VCaP (cell line): Measurements from ENCODE around the gene ADAMTSL5.

Source experiments
- H3K27ac ChIP-seq: fragments of 450-650 bp; 2 replicates; pipeline ENCODE4 v1.5.1; 2017
- TF ChIP-seq, protein P1 (sequence below): fragments of 450-650 bp; conservative IDR thresholded peaks from 2 replicates; pipeline ENCODE4 v1.5.1; 2017; ENCODE audit warnings: mild to moderate bottlenecking, moderate library complexity

The ADAMTSL5 gene

DNA sequence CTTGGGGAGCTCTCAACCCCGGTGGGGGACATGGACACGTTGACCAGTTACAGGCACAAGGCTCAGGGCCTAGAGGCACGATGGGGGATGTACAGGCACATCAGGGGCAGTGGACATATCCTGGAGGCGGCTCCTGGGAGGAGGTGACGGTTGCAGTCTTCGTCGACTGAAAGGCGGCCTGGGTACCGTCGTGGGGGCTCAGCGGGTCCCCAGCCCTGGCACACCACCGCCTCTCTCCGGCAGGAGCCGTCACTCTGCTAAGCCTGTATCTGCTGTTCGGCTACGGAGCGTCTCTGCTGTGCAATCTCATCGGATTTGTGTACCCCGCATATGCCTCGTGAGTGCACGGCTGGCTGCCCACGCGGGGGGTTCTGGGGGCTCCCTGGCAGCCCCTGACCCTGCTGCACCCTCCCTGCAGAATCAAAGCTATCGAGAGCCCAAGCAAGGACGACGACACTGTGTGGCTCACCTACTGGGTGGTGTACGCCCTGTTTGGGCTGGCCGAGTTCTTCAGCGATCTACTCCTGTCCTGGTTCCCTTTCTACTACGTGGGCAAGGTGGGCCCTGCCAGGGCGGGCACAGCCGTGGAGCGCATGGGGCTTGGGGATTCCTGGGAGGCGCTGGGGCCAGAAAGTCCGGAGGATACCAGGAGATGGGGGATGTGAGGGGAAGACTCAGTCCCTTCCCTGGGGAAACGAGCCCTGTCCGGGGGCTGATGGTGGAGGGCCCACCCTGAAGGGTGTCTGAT lies 17.6 kb downstream of the ADAMTSL5 start:
- TF ChIP-seq, protein P1, sequence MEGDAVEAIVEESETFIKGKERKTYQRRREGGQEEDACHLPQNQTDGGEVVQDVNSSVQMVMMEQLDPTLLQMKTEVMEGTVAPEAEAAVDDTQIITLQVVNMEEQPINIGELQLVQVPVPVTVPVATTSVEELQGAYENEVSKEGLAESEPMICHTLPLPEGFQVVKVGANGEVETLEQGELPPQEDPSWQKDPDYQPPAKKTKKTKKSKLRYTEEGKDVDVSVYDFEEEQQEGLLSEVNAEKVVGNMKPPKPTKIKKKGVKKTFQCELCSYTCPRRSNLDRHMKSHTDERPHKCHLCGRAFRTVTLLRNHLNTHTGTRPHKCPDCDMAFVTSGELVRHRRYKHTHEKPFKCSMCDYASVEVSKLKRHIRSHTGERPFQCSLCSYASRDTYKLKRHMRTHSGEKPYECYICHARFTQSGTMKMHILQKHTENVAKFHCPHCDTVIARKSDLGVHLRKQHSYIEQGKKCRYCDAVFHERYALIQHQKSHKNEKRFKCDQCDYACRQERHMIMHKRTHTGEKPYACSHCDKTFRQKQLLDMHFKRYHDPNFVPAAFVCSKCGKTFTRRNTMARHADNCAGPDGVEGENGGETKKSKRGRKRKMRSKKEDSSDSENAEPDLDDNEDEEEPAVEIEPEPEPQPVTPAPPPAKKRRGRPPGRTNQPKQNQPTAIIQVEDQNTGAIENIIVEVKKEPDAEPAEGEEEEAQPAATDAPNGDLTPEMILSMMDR = no peak
- no peak overlapping the region for H3K27ac ChIP-seq

DNA sequence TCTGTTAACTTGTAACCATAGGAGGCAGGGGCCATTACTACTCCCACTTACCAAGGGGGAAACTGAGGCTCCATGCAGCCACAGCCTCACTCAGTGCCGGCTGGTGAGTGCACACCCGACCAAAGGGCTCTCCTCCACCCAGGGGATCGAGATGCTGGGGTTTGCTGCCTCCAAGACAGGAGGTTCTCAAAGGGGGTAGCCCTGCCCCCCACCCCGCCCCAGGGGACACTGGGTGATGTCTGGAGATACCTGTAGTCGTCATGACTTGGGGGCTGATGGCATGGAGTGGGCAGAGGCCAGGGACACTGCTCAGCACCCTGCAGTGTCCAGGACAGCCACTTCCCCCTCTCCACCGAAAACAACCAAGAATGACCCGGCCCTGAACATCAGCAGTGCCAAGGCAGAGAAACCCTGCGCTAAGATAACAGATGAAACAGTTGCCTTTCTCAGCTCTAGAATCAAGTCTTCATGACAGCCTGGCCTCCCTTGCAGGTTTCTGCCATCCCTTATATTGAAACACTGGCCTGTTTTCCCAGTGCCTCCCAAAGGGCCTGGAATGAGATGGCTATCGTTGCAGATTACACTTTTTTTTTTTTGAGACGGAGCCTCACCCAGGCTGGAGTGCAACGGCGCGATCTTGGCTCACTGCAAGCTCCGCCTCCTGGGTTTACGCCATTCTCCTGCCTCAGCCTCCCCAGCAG lies 18.6 kb downstream of the ADAMTSL5 start:
- H3K27ac ChIP-seq = no peak overlapping the region
- TF ChIP-seq, protein P1 = no peak

DNA sequence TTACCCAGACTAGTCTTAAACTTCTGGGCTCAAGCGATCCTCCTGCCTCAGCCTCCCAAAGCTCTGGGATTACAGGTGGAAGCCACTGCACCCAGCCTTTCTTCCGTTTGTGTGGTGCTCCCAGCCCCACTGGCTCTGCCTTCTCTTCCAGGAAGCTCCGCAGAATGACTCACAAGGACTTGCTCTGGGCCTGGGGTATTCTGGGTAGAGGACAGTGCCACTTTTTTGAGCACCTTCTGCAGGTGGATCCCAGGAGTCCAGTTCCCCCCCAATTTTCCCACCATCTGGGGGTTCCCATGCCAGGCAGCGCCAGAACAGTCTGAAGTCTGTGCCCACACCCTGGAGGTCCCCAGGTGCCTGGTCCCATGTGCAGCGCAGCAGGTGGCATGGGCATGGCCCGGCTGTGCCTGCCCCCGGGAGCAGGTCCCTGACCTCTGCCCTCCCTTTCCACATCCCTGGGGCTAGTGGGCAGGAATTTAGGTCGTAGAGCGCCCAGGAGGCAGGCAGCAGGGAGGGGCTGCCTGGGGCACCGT lies 20.3 kb downstream of the ADAMTSL5 start:
- H3K27ac ChIP-seq = no peak overlapping the region
- TF ChIP-seq, protein P1 = no peak

DNA sequence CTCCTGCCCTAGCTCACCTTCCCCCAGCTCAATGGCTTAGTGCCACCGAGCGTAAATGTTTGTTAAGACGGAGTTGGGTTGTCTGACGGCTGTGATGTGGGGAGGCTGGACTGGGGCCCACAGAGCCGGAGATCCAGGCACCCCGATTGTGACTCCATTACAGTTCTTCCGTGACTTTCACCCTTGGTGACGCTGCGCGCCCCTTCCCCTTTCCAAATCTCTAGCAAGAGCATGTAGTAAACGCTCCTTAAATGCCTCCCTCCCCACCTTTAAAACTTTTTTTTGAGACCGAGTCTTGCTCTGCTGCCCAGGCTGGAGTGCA lies 21.0 kb downstream of the ADAMTSL5 start:
- H3K27ac ChIP-seq = peak overlapping the region; percentile 44; the same call in 1 of the 2 replicates
- TF ChIP-seq, protein P1 = no peak

DNA sequence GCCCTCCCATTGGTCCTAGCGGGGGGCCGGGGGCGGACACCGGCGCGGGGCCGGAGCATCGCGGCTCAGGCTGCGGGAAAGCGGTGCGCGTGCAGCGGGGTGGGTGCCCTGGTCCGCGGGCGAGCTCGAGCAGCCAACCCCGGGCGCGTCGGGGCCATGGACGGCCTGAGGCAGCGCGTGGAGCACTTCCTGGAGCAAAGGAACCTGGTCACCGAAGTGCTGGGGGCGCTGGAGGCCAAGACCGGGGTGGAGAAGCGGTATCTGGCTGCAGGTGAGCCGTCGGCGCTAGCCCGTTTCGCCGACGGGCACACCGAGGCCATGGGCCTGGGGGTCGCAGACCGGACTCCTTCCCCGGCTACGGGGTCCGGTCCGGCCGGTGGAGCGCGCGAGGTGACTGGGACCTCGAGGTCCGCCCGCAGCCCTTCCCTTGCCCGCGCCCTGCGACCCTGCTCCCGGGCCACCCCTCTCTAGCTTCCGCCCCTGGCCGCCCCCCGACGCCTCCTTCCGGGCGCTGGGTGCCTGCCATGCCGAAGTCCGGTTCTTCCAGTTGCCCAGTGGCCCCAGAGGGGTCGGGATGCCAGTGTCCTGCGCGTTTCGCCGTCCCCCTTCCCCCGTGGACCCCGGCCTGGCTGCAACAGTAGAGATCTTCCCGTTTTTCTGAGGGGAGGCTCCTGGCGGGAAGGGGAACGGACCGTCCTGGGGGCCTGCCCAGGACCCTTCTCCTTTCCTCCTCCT lies 21.5 kb downstream of the ADAMTSL5 start, which contains the start of gene REEP6:
TSS of gene REEP6 (plus strand) at position 68 of the 735 bp plus-strand sequence. CDS start at position 157, 89 bp downstream.
- TF ChIP-seq, protein P1 = no peak

DNA sequence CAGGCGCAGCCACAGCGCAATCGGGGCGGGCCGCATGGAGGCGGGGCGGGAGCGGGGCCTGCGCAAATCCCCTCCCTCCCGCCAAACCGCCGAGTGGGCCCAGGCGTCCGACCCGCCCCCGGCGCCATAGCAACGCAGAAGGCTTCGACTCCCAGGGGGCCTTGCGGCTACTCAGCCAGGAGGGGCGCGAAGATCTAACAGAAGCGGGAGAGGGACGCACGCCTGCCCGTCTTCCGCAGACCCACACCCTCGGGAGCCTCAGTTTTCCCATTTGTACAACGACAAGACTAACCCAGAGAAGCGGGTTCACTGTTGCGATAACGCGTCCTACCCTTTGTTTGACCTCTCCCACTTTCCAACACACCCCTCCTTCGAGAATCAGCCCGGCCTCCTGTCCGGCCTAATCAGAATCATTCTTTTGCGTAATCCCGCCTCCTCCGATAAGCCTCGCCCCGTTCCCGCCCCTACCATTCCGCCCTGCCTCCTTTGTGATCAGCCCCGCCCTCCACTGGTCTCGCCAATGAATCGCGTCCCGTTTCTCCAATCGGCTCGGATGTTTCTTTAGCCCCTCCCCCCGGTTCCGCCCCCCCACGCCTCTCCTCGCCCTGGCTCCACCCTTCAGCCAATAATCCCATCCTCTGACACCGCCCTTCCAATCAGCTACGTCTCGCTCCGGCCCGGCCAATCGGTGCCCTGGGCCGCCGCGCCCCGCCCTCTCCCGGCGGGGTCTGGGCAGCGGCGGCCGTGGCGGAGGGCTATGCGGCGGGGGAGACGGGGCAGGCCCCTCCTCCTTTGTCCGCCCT lies 22.3 kb downstream of the ADAMTSL5 start, which contains the start of gene PCSK4:
TSS of gene PCSK4 (minus strand) at position 40 of the 803 bp plus-strand sequence. CDS start at position 36, 4 bp downstream.
- TF ChIP-seq, protein P1 = no peak
- H3K27ac ChIP-seq = peak within 1 kb of the TSS; percentile 75

More for the DNA sequence above, 21.5 kb downstream of the ADAMTSL5 start, which contains the start of gene REEP6:
- peak within 1 kb of the TSS; percentile 75 for H3K27ac ChIP-seq
